Nucleus accumbens (tissue), 56 donors: ENCODE data around the gene ATF6B.
A peak's percentile ranks its signal among the peaks of the same experiment; 100 is the strongest.
"Not testable (repeated sequence)": the region's sequence is repeated elsewhere in the genome, so short reads cannot be mapped to it uniquely, and the experiment has no call there.

Experiments
- DNase-seq, 56 donors: peaks; one replicate each; lab custom pipeline; 2025; lab: John Stamatoyannopoulos, UW

ATF6B gene

GRCh38 chr6:32109765-32110160, 18.3 kb downstream of the ATF6B start:
- no peak for DNase-seq

GRCh38 chr6:32109114-32109764, 18.8 kb downstream of the ATF6B start, which contains the start of gene TNXB:
TSS of gene TNXB (minus strand) at chr6:32109338. CDS start at chr6:32098198, 11,140 bp downstream.
- DNase-seq, result peak in 1 of 56 donors; percentile 25

GRCh38 chr6:32108727-32109113, 19.3 kb downstream of the ATF6B start:
- DNase-seq, result no peak

GRCh38 chr6:32108094-32108627, 19.9 kb downstream of the ATF6B start:
- peak in 1 of 56 donors; percentile 19 for DNase-seq

GRCh38 chr6:32107406-32107805, 20.6 kb downstream of the ATF6B start:
- no peak for DNase-seq

- no peak for DNase-seq
Measured at GRCh38 chr6:32105433-32105832, 22.6 kb downstream of the ATF6B start.

GRCh38 chr6:32102255-32102654, 25.8 kb downstream of the ATF6B start:
- no peak for DNase-seq

GRCh38 chr6:32100251-32100650, 27.8 kb downstream of the ATF6B start:
- not testable (repeated sequence) for DNase-seq

GRCh38 chr6:32097364-32097763, 30.7 kb downstream of the ATF6B start:
- DNase-seq, result no peak

GRCh38 chr6:32096394-32097258, 31.4 kb downstream of the ATF6B start:
- no peak for DNase-seq

- no peak for DNase-seq
Measured at GRCh38 chr6:32096087-32096393, 32.0 kb downstream of the ATF6B start.

- no peak for DNase-seq
Measured at GRCh38 chr6:32095338-32096086, 32.5 kb downstream of the ATF6B start.

- DNase-seq, result peak in 15 of 56 donors; percentile 2 to 44 (median 23)
Measured at GRCh38 chr6:32092760-32093497, 35.1 kb downstream of the ATF6B start.

GRCh38 chr6:32089082-32089828, 38.8 kb downstream of the ATF6B start:
- DNase-seq, result no peak

- DNase-seq, result no peak
Measured at GRCh38 chr6:32088487-32089049, 39.5 kb downstream of the ATF6B start.

- peak in 12 of 56 donors; percentile 4 to 44 (median 18) for DNase-seq
Measured at GRCh38 chr6:32087574-32088486, 40.2 kb downstream of the ATF6B start.

GRCh38 chr6:32086661-32087573, 41.1 kb downstream of the ATF6B start:
- no peak for DNase-seq
